Retina (tissue), 1 donor: ENCODE data around the gene AFAP1.

ENCODE experiments used
- DNase-seq: peaks from one replicate; pipeline ENCODE4 v3.0.0-alpha.2; 2016

AFAP1 gene

GRCh38 chr4:7838136-7838782 lies 101.4 kb downstream of the AFAP1 start:
- no peak for DNase-seq

DNA sequence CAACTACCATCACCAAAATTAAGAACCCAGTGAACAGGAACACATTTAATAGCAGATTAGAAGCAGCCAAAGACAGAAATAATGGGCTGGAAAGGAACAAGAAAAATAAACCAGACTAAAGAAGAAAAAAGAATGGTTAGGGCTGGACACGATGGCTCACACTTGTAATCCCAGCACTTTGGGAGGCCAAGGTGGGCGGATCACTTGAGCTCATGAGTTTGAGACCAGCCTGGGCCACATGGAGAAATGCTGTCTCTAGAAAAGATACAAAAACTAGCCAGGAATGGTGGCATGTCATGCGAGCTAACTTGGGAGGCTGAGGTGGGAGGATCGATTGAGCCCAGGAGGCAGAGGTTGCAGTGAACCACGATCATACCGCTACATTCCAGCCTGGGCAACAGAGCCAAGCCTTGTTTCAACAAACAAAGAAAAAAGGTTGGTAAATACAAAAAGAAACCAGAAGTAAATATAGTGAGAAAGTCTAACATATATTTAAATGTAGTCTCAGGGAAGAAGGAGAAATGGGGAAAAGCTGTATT lies 102.0 kb downstream of the AFAP1 start:
- no peak for DNase-seq

GRCh38 chr4:7831858-7832730 lies 107.6 kb downstream of the AFAP1 start:
- DNase-seq: no peak

DNA sequence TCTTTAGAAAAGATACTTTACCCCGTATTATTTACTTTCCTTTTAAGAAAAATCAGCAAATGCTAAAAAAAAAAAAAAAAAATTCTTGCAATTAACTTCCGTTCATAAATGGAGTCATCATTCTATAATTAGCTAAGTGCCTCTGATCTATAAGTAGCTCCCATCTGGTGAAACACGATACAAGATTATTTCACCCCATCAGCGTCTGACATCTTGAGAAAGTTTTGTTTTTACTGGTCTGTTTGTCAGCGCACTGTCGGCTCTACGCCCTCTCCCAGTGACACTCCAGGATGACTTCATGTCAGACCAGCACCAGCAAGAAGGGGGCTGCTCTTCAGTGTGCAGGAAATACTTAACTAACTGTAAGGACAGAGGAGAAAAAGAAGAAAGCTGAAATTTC lies 108.3 kb downstream of the AFAP1 start:
- DNase-seq: no peak

GRCh38 chr4:7830747-7831146 lies 108.9 kb downstream of the AFAP1 start:
- DNase-seq: no peak

DNA sequence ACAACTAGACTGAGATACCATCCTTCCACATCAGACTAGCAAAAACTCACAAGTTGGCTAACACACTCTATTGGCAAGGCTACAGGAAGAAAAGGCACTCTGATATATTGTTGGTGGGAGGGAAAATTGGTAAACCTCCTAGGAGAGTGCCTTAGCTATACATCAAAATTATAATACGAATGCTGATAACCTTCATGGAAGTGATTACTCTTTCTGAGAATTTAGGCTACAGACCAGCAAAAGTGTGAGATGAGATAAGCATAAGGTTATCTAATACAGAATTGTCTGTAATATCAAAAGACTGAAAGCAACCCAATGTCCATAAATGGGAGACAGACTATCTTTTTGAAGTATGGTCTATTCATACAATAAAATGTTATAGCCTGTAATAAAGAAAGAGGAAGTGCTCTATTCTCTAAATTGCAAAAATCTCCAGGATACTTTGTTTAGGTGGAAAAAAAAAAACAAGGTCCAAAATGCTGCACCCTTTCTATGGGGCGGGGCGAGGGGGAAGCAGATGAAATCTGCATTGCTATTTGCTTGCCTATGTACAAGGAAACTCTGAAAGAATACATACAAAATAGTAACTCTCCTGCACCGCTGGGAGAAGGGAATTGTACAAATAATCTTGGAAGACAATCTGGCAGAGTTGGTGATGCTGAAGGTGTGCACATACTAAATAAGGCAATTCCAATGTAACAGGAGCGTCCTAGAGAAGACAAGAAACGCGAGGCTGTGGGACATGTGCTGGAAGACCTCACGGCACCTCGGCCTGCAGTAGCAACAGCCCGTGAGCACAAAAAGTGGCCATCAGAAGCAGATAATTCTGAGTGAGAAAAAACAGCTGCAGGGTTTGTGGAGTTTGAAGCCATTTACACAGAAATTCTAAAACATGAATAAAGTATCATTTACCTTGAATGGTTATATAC lies 109.7 kb downstream of the AFAP1 start:
- no peak for DNase-seq

DNA sequence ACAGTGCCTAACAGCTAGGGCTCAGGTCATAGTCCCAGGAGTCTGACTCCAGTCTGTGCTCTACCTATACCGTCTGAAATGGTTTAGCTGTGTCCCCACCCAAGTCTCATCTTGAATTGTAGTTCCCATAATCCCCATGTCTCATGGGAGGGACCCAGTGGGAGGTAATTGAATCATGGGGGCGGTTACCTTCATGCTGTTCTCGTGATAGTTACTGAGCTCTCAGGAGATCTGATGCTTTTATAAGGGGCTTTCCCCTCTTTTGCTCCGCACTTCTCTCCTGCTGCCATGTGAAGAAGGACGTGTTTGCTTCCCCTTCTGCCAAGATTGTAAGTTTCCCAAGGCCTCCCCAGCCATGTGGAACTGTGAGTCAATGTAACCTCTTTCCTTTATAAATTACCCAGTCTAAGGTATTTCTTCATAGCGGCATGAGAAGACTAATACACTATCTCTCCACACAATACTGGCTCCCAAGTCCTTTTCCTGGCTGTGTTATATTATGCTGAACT lies 110.8 kb downstream of the AFAP1 start:
- DNase-seq: no peak

GRCh38 chr4:7828011-7828720 lies 111.5 kb downstream of the AFAP1 start:
- no peak for DNase-seq

DNA sequence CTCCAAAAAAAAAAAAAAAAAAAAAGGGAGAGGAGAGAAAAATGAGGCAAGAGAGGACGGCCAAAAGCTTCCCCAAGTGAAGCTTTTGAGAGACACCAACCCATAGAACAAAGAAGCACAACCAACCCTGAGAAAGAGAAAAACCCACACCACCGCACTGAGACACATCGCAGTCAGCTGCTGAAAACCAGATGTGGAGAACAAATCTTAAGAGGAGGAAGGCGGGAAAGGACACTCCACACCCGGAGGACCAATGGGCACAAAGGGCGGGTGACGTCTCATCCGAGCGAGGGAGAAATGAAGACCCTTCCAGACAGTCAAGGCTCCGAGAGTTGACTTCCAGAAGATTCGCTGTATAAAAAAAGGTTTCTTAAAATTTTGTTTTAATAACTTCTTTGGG lies 112.1 kb downstream of the AFAP1 start:
- DNase-seq: no peak

DNA sequence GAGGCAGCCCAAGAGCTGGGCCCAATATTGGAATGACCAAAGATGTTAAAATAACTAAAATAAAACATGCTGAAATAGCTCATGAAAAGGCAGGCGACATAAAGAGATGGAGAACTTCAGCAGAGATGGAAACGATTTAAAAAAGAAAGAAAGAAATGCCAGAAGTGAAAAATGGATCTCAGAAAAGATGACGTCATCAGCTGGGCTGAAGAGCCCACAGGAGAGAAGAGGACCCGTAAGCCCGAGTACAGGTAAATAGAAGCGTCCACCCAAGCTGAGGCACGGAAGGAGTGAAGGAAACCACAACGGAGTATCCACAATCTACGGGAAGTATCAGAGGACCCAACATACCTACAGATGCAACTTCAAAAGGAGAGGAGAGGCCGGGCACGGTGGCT lies 112.8 kb downstream of the AFAP1 start:
- no peak for DNase-seq

DNA sequence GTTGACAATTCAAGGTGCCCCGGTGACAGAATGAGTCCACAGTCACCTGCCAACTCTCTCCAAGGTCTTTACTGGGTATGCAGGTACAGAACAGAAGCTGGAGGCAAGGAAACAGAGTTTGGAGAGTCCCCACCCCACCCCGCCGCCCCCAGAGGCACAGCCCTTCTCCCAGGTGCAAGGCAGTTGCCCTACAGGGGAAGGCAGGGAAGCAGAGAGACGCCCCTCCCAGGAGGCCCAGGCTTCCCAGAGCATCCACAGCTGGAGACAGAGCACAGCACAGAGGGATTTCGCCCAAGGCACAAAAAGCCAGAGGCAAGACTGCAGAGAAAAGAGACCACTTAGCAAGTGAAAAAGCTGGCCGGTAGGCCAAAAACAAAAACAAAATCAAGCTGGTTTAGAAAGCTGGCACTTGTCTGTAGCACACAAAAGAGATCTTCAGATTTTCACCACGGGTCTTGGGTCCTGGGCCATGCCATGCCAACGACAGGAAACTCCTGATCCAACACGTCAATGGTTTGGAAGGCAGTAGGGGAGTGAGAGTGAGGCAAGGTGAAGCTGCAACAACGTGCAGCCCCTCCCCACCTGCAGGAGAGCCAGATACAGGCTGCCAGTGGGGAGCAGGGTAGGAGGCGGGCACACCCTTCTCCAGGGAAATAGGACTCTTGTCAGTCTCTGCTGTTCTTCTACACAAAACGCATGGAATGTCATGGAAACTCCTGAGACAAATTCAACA lies 113.3 kb downstream of the AFAP1 start:
- no peak for DNase-seq

GRCh38 chr4:7824218-7824617 lies 115.4 kb downstream of the AFAP1 start:
- no peak for DNase-seq

DNA sequence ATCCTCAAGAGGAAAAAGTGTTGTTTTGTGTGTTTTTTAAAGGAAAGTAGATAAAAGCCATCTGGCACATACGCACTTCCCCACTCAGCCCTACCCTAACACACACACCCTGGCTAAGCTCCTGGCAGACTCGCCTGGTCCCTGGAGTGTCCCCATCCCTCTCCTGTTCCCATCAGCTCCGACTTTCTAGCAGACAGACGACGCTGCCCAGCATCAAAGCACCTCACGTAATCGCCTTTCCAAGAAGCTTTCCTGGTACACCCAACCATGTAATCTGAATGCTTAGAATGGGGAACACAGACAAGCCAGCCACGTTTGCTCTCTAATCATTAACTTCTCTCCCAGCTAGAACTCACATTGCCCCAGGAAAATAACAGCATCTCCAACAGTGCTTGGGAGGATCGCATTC lies 116.2 kb downstream of the AFAP1 start:
- peak; percentile 38 for DNase-seq

- no peak for DNase-seq
These were observed 116.8 kb downstream of the AFAP1 start for GRCh38 chr4:7822877-7823276.

DNA sequence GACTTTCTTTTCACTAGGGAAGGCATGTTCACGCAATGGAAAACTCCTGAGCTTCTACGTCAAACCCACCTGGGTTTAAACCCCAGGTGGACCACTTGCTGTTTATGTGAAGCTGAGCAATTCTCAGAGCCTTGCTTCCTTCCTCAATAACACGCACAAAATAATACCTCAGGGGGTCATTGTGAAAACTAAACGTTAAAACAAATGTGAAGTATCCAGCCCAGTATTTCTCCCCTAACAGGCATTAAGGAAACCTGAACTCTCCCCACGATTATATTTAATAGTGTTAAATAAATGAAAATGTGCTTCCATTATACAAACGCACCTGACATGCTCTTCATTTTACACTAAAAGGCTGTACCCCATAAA lies 117.5 kb downstream of the AFAP1 start:
- DNase-seq: no peak

DNA sequence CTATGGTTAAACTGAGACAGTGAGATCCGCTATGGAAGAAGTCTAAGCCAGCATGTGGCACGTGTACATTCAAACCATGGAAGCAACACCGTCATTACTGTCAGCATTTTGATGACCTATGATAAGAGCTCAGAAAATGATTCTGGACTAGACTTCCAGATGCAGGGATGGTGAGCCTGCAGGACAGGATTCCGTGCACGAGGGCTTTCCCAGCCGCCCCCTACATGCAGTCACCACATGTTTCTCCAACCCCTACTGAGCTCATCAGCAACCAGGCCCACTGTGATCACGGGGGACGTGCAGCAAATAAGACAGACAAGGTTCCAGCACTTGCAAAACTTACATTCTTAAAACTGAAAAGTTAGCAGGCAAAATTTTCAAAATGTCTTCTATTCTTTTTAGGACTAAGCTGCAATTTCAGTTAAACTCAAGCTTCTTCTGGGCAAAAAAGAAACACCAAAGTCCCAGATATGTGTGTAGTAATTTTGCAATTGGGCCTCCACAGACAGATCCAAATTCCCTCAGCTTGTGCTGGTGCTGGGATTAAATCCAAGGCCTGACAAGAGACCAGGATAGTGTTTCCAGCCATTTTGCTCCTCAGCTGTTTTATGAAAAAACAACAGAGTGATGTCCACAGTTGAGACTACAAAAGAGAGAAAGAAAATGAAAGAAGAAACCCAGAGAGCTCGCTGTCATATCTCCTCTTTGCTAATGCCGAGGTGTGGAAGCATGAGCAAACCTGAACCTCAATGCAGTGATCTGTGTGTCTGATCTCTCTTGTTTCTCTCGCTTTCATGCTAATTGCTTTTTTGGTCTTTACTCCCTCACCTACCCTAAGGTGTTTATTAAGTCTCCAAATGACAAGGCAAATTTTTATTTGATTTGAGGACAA lies 118.2 kb downstream of the AFAP1 start:
- DNase-seq: no peak

DNA sequence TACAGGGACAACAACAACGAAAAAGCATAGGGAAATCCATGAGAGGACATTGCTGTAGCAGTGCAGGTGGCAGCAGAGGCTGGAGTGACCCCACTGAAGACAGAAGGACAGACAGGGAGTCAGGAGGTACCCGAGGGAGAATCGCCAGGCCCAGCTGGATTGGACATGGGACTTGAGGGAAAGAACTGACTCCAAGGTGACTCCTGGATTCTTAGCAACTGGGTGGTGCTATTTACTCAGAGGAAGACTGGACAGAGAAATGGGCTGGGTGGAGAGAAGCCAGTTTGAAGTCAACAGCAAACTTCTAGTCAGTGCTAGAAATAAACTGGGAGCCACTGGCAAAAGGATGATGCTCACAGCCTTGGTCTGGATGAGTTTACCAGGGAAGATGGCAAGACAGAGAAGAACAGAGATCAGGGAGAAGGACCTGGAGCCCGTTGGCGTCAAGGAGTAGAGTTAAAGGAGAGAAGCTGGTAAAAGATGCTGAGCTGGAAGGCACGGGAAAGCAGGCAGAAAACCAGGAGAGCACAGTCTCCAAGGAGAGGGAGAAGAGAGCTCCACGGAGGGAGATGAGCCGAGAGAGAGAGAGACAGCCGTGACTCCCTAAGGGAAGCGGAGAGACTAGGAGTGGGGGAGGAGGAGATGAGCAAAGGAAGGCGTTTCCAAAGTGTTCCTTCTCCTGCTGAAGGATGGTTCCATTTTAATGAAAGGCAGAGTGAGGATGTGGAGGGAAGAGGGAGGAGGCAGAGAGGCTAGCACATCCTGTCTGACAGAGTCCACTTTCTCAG lies 119.4 kb downstream of the AFAP1 start:
- DNase-seq: no peak

DNA sequence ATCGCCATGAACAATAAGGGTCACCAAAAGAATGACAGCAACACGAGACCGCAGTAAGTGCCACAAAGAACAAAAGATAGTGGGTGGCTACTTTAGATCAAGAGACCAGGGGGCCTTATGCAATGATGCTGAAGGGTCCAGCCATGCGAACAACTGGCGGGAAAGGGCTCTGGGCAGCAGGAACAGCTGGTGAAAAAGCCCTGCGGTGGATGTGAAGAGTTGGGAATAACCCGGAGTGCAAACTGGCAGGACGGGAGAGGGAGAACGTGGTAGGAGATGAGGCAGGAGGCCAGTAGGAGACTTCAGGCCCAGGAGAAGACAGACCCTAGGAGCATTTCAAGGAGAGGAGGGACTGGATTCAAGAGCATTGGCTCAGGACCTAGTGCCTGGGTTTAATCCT lies 120.2 kb downstream of the AFAP1 start:
- DNase-seq: no peak

- no peak for DNase-seq
These were observed 121.2 kb downstream of the AFAP1 start for GRCh38 chr4:7818399-7818911.
